Activated naive CD8-positive, alpha-beta T cell (primary cell): ENCODE measurements around the gene VTCN1.
"Not testable (repeated sequence)": the region's sequence is repeated elsewhere in the genome, so short reads cannot be mapped to it uniquely, and the experiment has no call there.

Source experiments
- H3K27ac Mint-ChIP-seq: one replicate; pipeline ENCODE4 v1.8.0; 2021; ENCODE audit warnings: mixed read lengths
- H3K27me3 Mint-ChIP-seq: one replicate; pipeline ENCODE4 v1.8.0; 2021; ENCODE audit warnings: mixed read lengths
- H3K36me3 Mint-ChIP-seq: one replicate; pipeline ENCODE4 v1.8.0; 2021; ENCODE audit warnings: mixed read lengths
- H3K4me1 Mint-ChIP-seq: one replicate; pipeline ENCODE4 v1.8.0; 2021; ENCODE audit warnings: low read depth, mixed read lengths
- H3K4me3 Mint-ChIP-seq: one replicate; pipeline ENCODE4 v1.8.0; 2021; ENCODE audit warnings: mild to moderate bottlenecking, mixed read lengths
- H3K9me3 Mint-ChIP-seq: one replicate; pipeline ENCODE4 v1.8.0; 2021; ENCODE audit warnings: low read depth, mixed read lengths

Gene VTCN1

GRCh38 chr1:117136749-117137148, 74.0 kb downstream of the VTCN1 start:
- no peaks in the 10 kb centered on the region for H3K4me1 Mint-ChIP-seq
- peaks cover 6% of the 10 kb centered on the region for H3K27me3 Mint-ChIP-seq
- H3K4me3 Mint-ChIP-seq: no peak overlapping the region
- H3K36me3 Mint-ChIP-seq: no peaks in the 10 kb centered on the region
- no peak overlapping the region for H3K27ac Mint-ChIP-seq
- no peaks in the 10 kb centered on the region for H3K9me3 Mint-ChIP-seq

- no peaks in the 10 kb centered on the region for H3K9me3 Mint-ChIP-seq
- peaks cover 6% of the 10 kb centered on the region for H3K27me3 Mint-ChIP-seq
- H3K4me3 Mint-ChIP-seq: no peak overlapping the region
Observed at GRCh38 chr1:117135329-117135728, 75.4 kb downstream of the VTCN1 start.

GRCh38 chr1:117130526-117130925, 80.2 kb downstream of the VTCN1 start:
- H3K9me3 Mint-ChIP-seq: no peaks in the 10 kb centered on the region
- no peak overlapping the region for H3K4me3 Mint-ChIP-seq

More at GRCh38 chr1:117135329-117135728, 75.4 kb downstream of the VTCN1 start:
- Mint-ChIP-seq H3K4me1 (no peaks in the 10 kb centered on the region), H3K36me3 (no peaks in the 10 kb centered on the region), H3K27ac (no peak overlapping the region)

GRCh38 chr1:117128323-117129079, 82.2 kb downstream of the VTCN1 start:
- peak overlapping the region; percentile 19 for H3K27ac Mint-ChIP-seq
- H3K4me1 Mint-ChIP-seq: peaks cover 2% of the 10 kb centered on the region
- H3K4me3 Mint-ChIP-seq: no peak overlapping the region
- H3K9me3 Mint-ChIP-seq: no peaks in the 10 kb centered on the region
- H3K27me3 Mint-ChIP-seq: peaks cover 4% of the 10 kb centered on the region
- no peaks in the 10 kb centered on the region for H3K36me3 Mint-ChIP-seq

More at GRCh38 chr1:117130526-117130925, 80.2 kb downstream of the VTCN1 start:
- no peaks in the 10 kb centered on the region for H3K36me3 Mint-ChIP-seq
- H3K27me3 Mint-ChIP-seq: peaks cover 9% of the 10 kb centered on the region
- peaks cover 2% of the 10 kb centered on the region for H3K4me1 Mint-ChIP-seq
- H3K27ac Mint-ChIP-seq: no peak overlapping the region

GRCh38 chr1:117127795-117128194, 82.9 kb downstream of the VTCN1 start:
- H3K27me3 Mint-ChIP-seq: peaks cover 4% of the 10 kb centered on the region
- peaks cover 2% of the 10 kb centered on the region for H3K4me1 Mint-ChIP-seq
- H3K9me3 Mint-ChIP-seq: no peaks in the 10 kb centered on the region
- H3K4me3 Mint-ChIP-seq: no peak overlapping the region
- no peaks in the 10 kb centered on the region for H3K36me3 Mint-ChIP-seq
- no peak overlapping the region for H3K27ac Mint-ChIP-seq

GRCh38 chr1:117124661-117125060, 86.1 kb downstream of the VTCN1 start:
- no peaks in the 10 kb centered on the region for H3K9me3 Mint-ChIP-seq
- no peak overlapping the region for H3K4me3 Mint-ChIP-seq
- no peak overlapping the region for H3K27ac Mint-ChIP-seq
- peaks cover 11% of the 10 kb centered on the region for H3K4me1 Mint-ChIP-seq
- H3K27me3 Mint-ChIP-seq: peaks cover 7% of the 10 kb centered on the region
- no peaks in the 10 kb centered on the region for H3K36me3 Mint-ChIP-seq

GRCh38 chr1:117123274-117123673, 87.5 kb downstream of the VTCN1 start:
- Mint-ChIP-seq H3K4me3 (peak overlapping the region; percentile 35), H3K27me3 (peaks cover 7% of the 10 kb centered on the region), H3K4me1 (peaks cover 9% of the 10 kb centered on the region), H3K9me3 (no peaks in the 10 kb centered on the region), H3K27ac (no peak overlapping the region), H3K36me3 (no peaks in the 10 kb centered on the region)

GRCh38 chr1:117122330-117123025, 88.2 kb downstream of the VTCN1 start:
- no peaks in the 10 kb centered on the region for H3K36me3 Mint-ChIP-seq
- H3K4me3 Mint-ChIP-seq: peak overlapping the region; percentile 84
- H3K27ac Mint-ChIP-seq: no peak overlapping the region
- no peaks in the 10 kb centered on the region for H3K9me3 Mint-ChIP-seq
- peaks cover 7% of the 10 kb centered on the region for H3K27me3 Mint-ChIP-seq
- H3K4me1 Mint-ChIP-seq: peaks cover 9% of the 10 kb centered on the region

GRCh38 chr1:117121589-117122329, 89.0 kb downstream of the VTCN1 start, which contains the start of gene TRIM45:
Gene TRIM45 (minus strand): TSS chr1:117121749. CDS start chr1:117121201, 548 bp downstream.
- Mint-ChIP-seq H3K27me3 (peaks cover 3% of the 10 kb centered on the region), H3K9me3 (no peaks in the 10 kb centered on the region), H3K4me3 (peak within 1 kb of the TSS; percentile 84), H3K27ac (peak within 1 kb of the TSS; percentile 16), H3K4me1 (peaks cover 9% of the 10 kb centered on the region), H3K36me3 (no peaks in the 10 kb centered on the region)

GRCh38 chr1:117120774-117121588, 89.7 kb downstream of the VTCN1 start:
- Mint-ChIP-seq H3K4me1 (peaks cover 9% of the 10 kb centered on the region), H3K27ac (peak overlapping the region; percentile 16), H3K27me3 (peaks cover 3% of the 10 kb centered on the region), H3K4me3 (peak overlapping the region; percentile 84), H3K9me3 (no peaks in the 10 kb centered on the region), H3K36me3 (no peaks in the 10 kb centered on the region)

- H3K4me3 Mint-ChIP-seq, H3K9me3 Mint-ChIP-seq: not testable (repeated sequence)
Observed at GRCh38 chr1:117119144-117119543, 91.6 kb downstream of the VTCN1 start.

GRCh38 chr1:117118137-117118536, 92.6 kb downstream of the VTCN1 start:
- Mint-ChIP-seq H3K4me3 (no peak overlapping the region), H3K27me3 (peaks cover 3% of the 10 kb centered on the region), H3K27ac (no peak overlapping the region), H3K4me1 (peaks cover 9% of the 10 kb centered on the region), H3K36me3 (no peaks in the 10 kb centered on the region), H3K9me3 (no peaks in the 10 kb centered on the region)

More at GRCh38 chr1:117119144-117119543, 91.6 kb downstream of the VTCN1 start:
- not testable (repeated sequence) for H3K36me3 Mint-ChIP-seq, H3K4me1 Mint-ChIP-seq, H3K27ac Mint-ChIP-seq, H3K27me3 Mint-ChIP-seq

GRCh38 chr1:117117697-117118096, 93.0 kb downstream of the VTCN1 start:
- Mint-ChIP-seq H3K9me3 (no peaks in the 10 kb centered on the region), H3K36me3 (no peaks in the 10 kb centered on the region), H3K27me3 (peaks cover 3% of the 10 kb centered on the region), H3K4me1 (peaks cover 8% of the 10 kb centered on the region), H3K27ac (no peak overlapping the region), H3K4me3 (no peak overlapping the region)

- H3K27me3 Mint-ChIP-seq: peaks cover 3% of the 10 kb centered on the region
- H3K27ac Mint-ChIP-seq: no peak overlapping the region
- H3K9me3 Mint-ChIP-seq: no peaks in the 10 kb centered on the region
- no peaks in the 10 kb centered on the region for H3K36me3 Mint-ChIP-seq
- no peak overlapping the region for H3K4me3 Mint-ChIP-seq
- peaks cover 7% of the 10 kb centered on the region for H3K4me1 Mint-ChIP-seq
Observed at GRCh38 chr1:117116784-117117130, 94.0 kb downstream of the VTCN1 start.
